Liver (tissue), 3 donors: ENCODE data around the gene SAMD4A.

ENCODE experiments used
- CTCF ChIP-seq: fragments of 150-350 bp; IDR thresholded peaks from 2 replicates; pipeline ENCODE4 v1.5.1; 2017; ENCODE audit warnings: improper control_type of control experiment, low read depth, low read length; ENCODE audit not compliant: missing input control
- EGR1 ChIP-seq, 2 donors: IDR thresholded peaks; 2 replicates each; pipeline ENCODE4 v1.6.1; 2016 to 2018; ENCODE audit warnings: antibody characterized with exemption in 2 of 2, low read depth in 2 of 2
- GABPA ChIP-seq, 2 donors: IDR thresholded peaks in 1 of 2; conservative IDR thresholded peaks in 1 of 2; 2 replicates each; pipeline ENCODE4 v1.6.1; 2016; ENCODE audit warnings: antibody characterized with exemption in 2 of 2, mild to moderate bottlenecking in 1 of 2, moderate library complexity in 1 of 2
- HNF4A ChIP-seq, 2 donors: conservative IDR thresholded peaks; 2 replicates each; pipeline ENCODE4 v1.6.1; 2016; ENCODE audit warnings: antibody characterized with exemption in 2 of 2, mild to moderate bottlenecking in 2 of 2
- JUND ChIP-seq, 2 donors: IDR thresholded peaks; 2 replicates each; pipeline ENCODE4 v1.6.1; 2016; ENCODE audit warnings: antibody characterized with exemption in 2 of 2
- MAX ChIP-seq: IDR thresholded peaks from 2 replicates; pipeline ENCODE4 v1.6.1; 2016; ENCODE audit warnings: antibody characterized with exemption
- NR2F2 ChIP-seq: IDR thresholded peaks from 2 replicates; pipeline ENCODE4 v1.6.1; 2016; ENCODE audit warnings: antibody characterized with exemption
- RAD21 ChIP-seq, 2 donors: IDR thresholded peaks; 2 replicates each; pipeline ENCODE4 v1.6.1; 2016; ENCODE audit warnings: antibody characterized with exemption in 2 of 2, mild to moderate bottlenecking in 2 of 2
- REST ChIP-seq: IDR thresholded peaks from 2 replicates; pipeline ENCODE4 v1.6.1; 2016; ENCODE audit warnings: antibody characterized with exemption, mild to moderate bottlenecking
- RXRA ChIP-seq, 2 donors: IDR thresholded peaks; 2 replicates each; pipeline ENCODE4 v1.6.1; 2017 to 2018; ENCODE audit warnings: antibody characterized with exemption in 2 of 2, mild to moderate bottlenecking in 1 of 2
- SP1 ChIP-seq: IDR thresholded peaks from 2 replicates; pipeline ENCODE4 v1.6.1; 2018; ENCODE audit warnings: antibody characterized with exemption, mild to moderate bottlenecking
- TAF1 ChIP-seq: conservative IDR thresholded peaks from 2 replicates; pipeline ENCODE4 v1.6.1; 2016; ENCODE audit warnings: antibody characterized with exemption, mild to moderate bottlenecking
- YY1 ChIP-seq: IDR thresholded peaks from 2 replicates; pipeline ENCODE4 v1.6.1; 2016; ENCODE audit warnings: antibody characterized with exemption, mild to moderate bottlenecking
- ZBTB33 ChIP-seq: IDR thresholded peaks from 2 replicates; pipeline ENCODE4 v1.6.1; 2016; ENCODE audit warnings: antibody characterized with exemption
- donor health status: healthy.
- donor health status: healthy.

- TF ChIP-seq ZBTB33 = no peak
- no peak for TF ChIP-seq REST
- no peak for TF ChIP-seq MAX
- TF ChIP-seq EGR1 (IDR thresholded peaks at IDR 0.05; ENCODE audit: low read depth in 2 of 2) = no peak
- TF ChIP-seq CTCF = no peak
- TF ChIP-seq YY1 = no peak
- TF ChIP-seq GABPA (IDR thresholded peaks at IDR 0.05 in 1 of 2, conservative IDR thresholded peaks at IDR 0.05 in 1 of 2) = no peak
- TF ChIP-seq SP1 = no peak
- TF ChIP-seq RXRA (IDR thresholded peaks at IDR 0.05) = no peak
- TF ChIP-seq JUND (IDR thresholded peaks at IDR 0.05) = no peak
- TF ChIP-seq TAF1 = no peak
- TF ChIP-seq HNF4A (conservative IDR thresholded peaks at IDR 0.05) = no peak
- no peak for TF ChIP-seq RAD21 (IDR thresholded peaks at IDR 0.05)
- TF ChIP-seq NR2F2 = no peak
Observed at GRCh38 chr14:54806616-54807015, 239.7 kb downstream of the SAMD4A start.
